ENCODE measurements around the gene ZNF519. TPM values are rescaled to one million over a fixed set of nuclear protein-coding genes. Genes with fewer than 3 reads are reported as not detected.
"Not testable (repeated sequence)": the region's sequence is repeated elsewhere in the genome, so short reads cannot be mapped to it uniquely, and the experiment has no call there.

Gene ZNF519
- polyA plus RNA-seq, 5 donors: 9.7 to 25.0 (median 18.4) TPM

- not testable (repeated sequence) for DNase-seq
Observed at GRCh38 chr18:14149121-14149850, 17.1 kb upstream of the ZNF519 start.

- not testable (repeated sequence) for DNase-seq
Observed at GRCh38 chr18:14147935-14148865, 16.0 kb upstream of the ZNF519 start.

GRCh38 chr18:14146771-14147170 lies 14.5 kb upstream of the ZNF519 start:
- DNase-seq: not testable (repeated sequence)

- DNase-seq: not testable (repeated sequence)
Observed at GRCh38 chr18:14145581-14146338, 13.5 kb upstream of the ZNF519 start.

- DNase-seq: not testable (repeated sequence)
Observed at GRCh38 chr18:14145021-14145420, 12.8 kb upstream of the ZNF519 start.

- DNase-seq: no peak
Observed at GRCh38 chr18:14144628-14144895, 12.3 kb upstream of the ZNF519 start.

GRCh38 chr18:14143871-14144627 lies 11.8 kb upstream of the ZNF519 start:
- DNase-seq: not testable (repeated sequence)

GRCh38 chr18:14143396-14143795 lies 11.2 kb upstream of the ZNF519 start:
- not testable (repeated sequence) for DNase-seq

GRCh38 chr18:14142177-14142576 lies 9.9 kb upstream of the ZNF519 start:
- DNase-seq: not testable (repeated sequence)

- DNase-seq: not testable (repeated sequence)
Observed at GRCh38 chr18:14139583-14139982, 7.3 kb upstream of the ZNF519 start.

- not testable (repeated sequence) for DNase-seq
Observed at GRCh38 chr18:14137971-14138370, 5.7 kb upstream of the ZNF519 start.

GRCh38 chr18:14131696-14132270 lies 452 bp downstream of the ZNF519 start:
- not testable (repeated sequence) for DNase-seq

GRCh38 chr18:14130804-14131203 lies 1.4 kb downstream of the ZNF519 start:
- not testable (repeated sequence) for DNase-seq

GRCh38 chr18:14124689-14125088 lies 7.5 kb downstream of the ZNF519 start:
- DNase-seq: no peak

- DNase-seq: no peak
Observed at GRCh38 chr18:14122097-14122496, 10.1 kb downstream of the ZNF519 start.

- no peak for DNase-seq
Observed at GRCh38 chr18:14120926-14121325, 11.3 kb downstream of the ZNF519 start.

- no peak for DNase-seq
Observed at GRCh38 chr18:14117606-14118005, 14.6 kb downstream of the ZNF519 start.

- no peak for DNase-seq
Observed at GRCh38 chr18:14106906-14107305, 25.3 kb downstream of the ZNF519 start.

GRCh38 chr18:14104906-14105748 lies 27.1 kb downstream of the ZNF519 start:
- no peak for DNase-seq

GRCh38 chr18:14104201-14104600 lies 28.0 kb downstream of the ZNF519 start:
- DNase-seq: no peak

Data from right lung (tissue), 5 donors.